Activated CD4-positive, alpha-beta T cell treated with anti-CD3 and anti-CD28 coated beads, Interleukin-2, amount 50 U/mL, for 48 hours (primary cell): ENCODE measurements around the gene EFCAB3.
"Not testable (repeated sequence)": the region's sequence is repeated elsewhere in the genome, so short reads cannot be mapped to it uniquely, and the experiment has no call there.

Experiments
- DNase-seq, 2 experiments: peaks; one replicate each; pipeline ENCODE4 v3.0.0-alpha.2; 2020

EFCAB3 gene

DNA sequence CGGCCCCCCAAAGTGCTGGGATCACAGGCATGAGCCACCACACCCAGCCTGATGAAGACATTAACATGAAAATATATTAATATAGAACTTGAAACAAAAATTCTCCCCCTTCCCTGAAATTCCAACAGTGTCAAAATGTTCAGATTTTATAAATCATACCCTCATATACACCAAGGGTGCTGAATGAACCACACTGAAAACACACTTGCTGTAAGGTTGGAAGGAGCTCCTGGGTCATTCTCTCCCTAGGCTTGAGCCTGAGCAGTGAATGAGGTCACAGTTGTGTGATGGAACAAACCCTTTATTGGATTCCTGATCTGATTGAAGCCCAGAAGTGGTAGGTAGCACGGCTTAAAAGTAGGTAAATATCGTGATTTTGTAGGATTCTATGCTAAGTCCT, at the start of gene EFCAB3:
TSS of gene EFCAB3 (plus strand) at position 301 of the 400 bp plus-strand sequence. CDS start 2,427 bp downstream, outside the sequence.
- DNase-seq: no peak

- DNase-seq: no peak
Measured at GRCh38 chr17:62336527-62336926, 43.8 kb upstream of the EFCAB3 start.

- no peak for DNase-seq
Measured at GRCh38 chr17:62343764-62344270, 36.5 kb upstream of the EFCAB3 start.

- no peak for DNase-seq
Measured at GRCh38 chr17:62351176-62351575, 29.2 kb upstream of the EFCAB3 start.

DNA sequence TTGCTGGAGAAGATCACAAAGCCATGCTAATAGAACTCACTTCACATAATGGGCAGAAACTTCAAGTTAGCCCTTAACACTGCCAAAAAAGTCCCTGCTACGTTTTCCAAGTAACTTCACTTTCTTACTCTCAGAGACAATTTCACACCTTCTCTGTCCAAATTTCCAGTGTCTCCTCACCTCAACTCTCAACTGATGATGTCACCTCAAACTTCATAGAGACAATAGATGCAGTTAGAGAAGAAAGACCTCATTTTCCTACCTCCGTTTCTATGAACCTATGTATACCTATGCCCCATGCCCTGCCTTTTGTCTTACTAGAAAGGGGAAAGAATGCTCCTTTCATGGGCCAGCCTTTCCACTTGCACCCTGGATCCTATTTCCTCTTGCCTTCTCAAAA, 14.2 kb upstream of the EFCAB3 start:
- no peak for DNase-seq

GRCh38 chr17:62381561-62381960, 1.2 kb downstream of the EFCAB3 start:
- DNase-seq: no peak

DNA sequence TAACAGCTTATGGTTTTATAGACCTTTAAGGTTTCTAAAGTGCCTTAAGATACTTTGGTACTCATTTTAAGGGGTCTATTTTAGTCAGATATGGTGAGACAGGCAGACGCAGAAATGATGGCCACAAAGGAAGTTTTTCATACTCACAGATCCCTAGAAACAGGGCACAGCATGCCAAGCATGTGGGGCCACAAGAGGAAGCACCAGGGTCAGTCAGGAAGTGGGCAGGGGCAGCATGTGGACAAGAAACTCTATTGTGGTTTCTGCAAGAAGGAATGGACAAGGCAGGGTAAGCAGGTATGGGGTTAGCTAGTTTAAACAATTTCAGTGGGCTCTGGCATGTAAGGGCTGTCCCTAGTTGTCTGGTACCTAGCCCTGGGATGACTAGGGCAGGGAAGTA, 8.5 kb downstream of the EFCAB3 start:
- no peak for DNase-seq

- no peak for DNase-seq
Measured at GRCh38 chr17:62392908-62393307, 12.6 kb downstream of the EFCAB3 start.

DNA sequence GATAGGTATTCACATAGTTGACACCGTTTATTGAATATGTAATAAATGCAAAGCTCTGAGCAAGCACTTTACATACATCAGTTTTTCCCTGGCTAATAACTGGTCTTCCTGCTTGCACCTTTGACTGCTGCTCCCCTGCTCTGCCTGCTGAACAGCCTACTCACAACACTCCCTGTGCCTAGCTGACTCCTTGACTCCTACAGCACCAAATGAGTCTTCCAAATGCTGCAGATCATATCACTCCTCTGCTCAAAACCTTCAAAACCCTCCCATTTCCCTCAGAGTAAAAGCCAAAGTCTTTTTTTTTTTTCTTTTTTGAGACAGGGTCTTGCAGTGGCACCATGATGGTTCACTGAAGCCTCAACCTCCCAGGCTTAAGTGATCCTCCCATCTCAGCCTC, 18.5 kb downstream of the EFCAB3 start:
- DNase-seq: no peak

DNA sequence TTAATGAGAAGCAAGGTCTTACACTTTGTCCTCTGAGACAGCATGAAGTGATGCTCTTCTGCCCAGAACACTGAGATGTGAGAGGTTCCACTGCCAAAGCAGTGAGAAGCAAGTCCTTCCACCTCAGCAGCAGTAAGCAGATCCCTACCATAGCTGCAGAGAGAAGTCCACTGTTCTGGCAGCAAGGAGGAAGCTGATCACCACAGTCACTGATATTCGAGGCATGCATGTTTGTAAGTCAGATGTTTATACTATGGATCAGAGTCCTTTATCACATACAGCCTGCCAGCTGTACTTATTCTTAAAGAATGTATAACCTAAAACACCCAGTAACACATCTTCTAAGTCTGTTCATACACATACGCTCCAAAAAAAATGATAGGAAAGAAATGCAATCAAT, 25.1 kb downstream of the EFCAB3 start:
- no peak for DNase-seq

DNA sequence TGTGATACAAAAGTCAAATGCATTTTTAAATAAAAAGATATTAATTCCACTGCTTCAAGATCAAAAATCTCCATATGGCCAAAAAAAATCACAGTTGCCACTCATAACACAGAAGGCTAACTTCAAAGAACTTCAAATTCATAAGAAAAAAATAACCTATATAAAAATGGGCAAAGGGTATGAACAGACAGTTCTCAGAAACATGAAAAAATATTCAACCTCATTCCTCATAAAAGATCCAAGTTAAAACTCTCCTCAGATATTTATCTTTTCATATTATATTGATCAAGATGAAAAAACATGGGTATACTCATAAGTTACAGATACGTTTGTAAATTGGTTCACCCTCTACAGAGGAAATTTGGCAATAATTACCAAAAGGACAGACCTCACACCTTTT, 32.7 kb downstream of the EFCAB3 start:
- DNase-seq: not testable (repeated sequence)

DNA sequence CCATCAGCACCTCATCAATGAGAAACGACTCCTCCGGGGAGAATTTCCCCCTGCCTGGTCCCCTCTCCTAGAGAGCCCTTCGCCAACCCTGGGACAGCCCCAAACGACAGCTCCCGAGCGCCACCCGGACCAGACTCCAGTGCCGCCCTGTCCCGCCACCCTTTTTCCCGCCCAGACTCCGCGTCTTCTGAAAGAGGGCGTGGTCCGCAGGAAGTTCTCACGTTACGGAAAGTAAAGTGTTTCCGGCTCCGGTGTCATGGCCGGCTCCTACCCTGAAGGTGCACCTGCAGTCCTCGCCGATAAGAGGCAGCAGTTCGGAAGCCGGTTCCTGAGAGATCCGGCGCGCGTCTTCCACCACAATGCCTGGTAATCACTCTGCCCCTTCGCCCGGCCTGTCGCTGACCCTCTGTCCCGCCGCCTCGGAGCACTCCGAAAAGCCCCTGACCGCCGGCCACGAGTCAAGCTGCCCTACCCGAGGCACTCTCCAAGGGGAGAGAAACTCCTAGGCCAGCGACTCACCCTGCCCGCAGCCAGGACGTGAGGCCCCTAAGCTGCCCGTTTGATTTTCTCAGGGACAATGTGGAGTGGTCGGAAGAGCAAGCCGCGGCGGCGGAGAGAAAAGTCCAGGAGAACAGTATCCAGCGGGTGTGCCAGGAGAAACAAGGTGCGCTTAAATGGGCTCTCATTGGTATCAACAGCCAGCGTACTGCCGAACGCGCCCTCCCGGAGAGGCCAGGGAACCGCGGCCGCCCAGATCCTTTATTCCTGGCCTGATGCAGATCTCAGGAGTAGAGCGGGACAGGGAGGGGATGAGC, 43.5 kb downstream of the EFCAB3 start, which contains the start of gene METTL2A:
TSS of gene METTL2A (plus strand) at position 251 of the 815 bp plus-strand sequence. CDS start at position 257, 6 bp downstream.
- DNase-seq: peak; percentile 90 to 92

DNA sequence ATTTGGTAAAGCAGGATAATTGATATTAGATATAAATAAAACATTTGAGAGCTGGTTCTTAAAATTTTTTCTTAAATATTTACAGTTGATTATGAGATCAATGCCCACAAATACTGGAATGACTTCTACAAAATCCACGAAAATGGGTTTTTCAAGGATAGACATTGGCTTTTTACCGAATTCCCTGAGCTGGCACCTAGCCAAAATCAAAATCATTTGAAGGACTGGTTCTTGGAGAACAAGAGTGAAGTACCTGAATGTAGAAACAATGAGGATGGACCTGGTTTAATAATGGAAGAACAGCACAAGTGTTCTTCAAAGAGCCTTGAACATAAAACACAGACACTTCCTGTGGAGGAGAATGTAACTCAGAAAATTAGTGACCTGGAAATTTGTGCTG, 45.9 kb downstream of the EFCAB3 start:
- not testable (repeated sequence) for DNase-seq

DNA sequence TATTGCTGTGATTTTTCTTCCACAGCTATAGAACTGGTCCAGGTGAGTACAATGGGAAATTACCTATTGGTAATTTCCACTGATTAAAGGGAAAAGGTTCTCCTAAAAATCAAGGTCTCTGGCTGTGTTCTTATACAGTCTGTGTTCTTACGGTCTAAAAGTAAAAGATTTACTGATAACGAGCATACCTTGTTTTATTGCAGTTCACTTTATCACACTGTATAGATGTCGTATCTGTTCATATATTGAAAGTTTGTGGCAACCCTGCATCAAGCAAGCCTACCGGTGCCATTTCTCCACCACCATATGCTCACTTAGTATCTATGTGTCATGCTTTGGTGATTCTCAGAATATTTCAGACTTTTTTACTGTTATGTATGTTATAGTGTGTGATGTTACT, 54.9 kb downstream of the EFCAB3 start:
- not testable (repeated sequence) for DNase-seq

- DNase-seq: not testable (repeated sequence)
Measured at GRCh38 chr17:62441181-62441580, 60.8 kb downstream of the EFCAB3 start.

DNA sequence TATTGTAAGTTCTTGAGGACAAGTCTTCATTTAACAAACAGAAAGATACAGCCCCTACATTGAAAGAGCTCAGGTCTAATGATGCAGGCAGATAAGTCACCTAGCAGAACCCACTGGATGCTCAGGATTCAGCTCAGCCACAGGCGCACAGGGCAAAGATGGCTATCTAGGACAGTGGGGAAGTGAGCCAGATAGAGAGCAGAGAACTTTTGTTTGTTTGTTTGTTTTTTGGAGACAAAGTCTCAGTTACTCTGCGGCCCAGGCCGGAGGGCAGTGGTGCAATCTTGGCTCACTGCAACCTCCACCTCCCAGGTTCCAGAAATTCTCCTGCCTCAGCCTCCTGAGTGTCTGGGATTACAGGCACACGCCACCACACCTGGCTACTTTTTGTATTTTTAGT, 63.7 kb downstream of the EFCAB3 start:
- no peak for DNase-seq

DNA sequence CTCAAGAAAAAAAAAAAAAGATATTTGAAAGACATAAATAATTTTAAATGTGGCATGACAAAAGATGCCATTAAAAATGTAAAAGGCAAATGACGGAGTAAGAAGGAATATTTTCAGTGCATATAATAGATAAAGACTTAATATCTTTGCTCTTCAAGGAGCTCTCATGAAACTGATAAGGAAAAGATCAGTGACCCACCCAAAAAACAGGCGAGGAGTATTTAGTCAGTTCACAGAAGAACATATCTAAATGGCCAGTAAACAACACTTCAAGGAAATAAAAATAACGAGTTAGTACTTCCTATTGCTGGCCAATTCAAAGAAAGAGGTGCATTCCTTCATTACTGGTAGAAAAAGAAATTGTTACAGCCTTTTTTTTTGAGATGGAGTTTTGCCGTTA, 65.4 kb downstream of the EFCAB3 start:
- not testable (repeated sequence) for DNase-seq

GRCh38 chr17:62452195-62452594, 71.8 kb downstream of the EFCAB3 start:
- not testable (repeated sequence) for DNase-seq

GRCh38 chr17:62453041-62453440, 72.7 kb downstream of the EFCAB3 start:
- DNase-seq: not testable (repeated sequence)

DNA sequence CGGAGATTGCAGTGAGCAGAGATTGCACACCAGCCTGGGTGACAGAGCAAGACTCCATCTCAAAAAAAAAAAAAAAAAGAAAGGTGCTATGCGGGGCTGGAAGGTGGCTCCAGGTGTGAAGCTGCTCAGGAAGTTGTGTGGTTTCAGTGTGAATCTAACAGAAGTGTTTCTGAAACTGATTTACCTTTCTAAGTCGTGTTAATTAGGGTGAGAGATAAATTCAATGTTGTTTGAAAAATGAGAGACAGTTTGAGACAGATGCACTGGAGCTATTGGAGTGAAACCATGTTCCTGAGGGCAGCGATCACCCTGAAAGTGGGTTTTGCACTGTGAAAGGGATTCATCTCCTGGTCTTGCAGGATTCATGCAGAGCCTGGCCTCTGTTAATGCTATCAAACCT, 73.3 kb downstream of the EFCAB3 start:
- not testable (repeated sequence) for DNase-seq

GRCh38 chr17:62454111-62454510, 73.8 kb downstream of the EFCAB3 start:
- not testable (repeated sequence) for DNase-seq

- DNase-seq: no peak
Measured at GRCh38 chr17:62456016-62456415, 75.7 kb downstream of the EFCAB3 start.

DNA sequence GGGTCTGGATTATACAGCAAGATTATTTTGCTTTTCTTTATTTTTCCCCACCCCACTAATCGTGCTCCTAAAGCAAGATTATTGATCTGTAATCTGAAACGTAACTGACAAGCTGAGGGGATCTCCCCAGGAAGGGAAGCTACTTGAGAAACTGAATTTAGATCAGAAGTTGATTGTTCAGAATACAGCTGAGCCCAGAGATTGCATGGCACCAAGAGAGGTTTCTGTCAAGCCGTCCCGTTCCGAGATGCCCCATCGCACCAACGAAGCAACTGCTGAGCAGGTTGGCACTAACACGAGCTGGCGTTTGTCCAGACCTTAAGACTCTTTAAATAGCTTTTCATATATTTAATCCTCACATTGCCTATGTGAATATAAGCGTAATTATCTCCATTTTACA, 78.1 kb downstream of the EFCAB3 start:
- not testable (repeated sequence) for DNase-seq

- DNase-seq: not testable (repeated sequence)
Measured at GRCh38 chr17:62464422-62464821, 84.1 kb downstream of the EFCAB3 start.
